Endothelial cell of umbilical vein (primary cell): ENCODE results near the gene TOR1B.

Experiments
- CTCF ChIP-seq, 2 donors: IDR thresholded peaks; 1 replicate in 1 of 2; 2 replicates in 1 of 2; pipeline ENCODE4 v1.5.1; 2011; ENCODE audit warnings: low read length in 2 of 2, mild to moderate bottlenecking in 2 of 2, moderate library complexity in 2 of 2, control low read depth in 1 of 2, inconsistent platforms in 1 of 2, low read depth in 1 of 2; ENCODE audit not compliant: insufficient read depth in 1 of 2; ENCODE audit errors: extremely low read depth in 1 of 2
- EZH2 ChIP-seq: IDR thresholded peaks from 2 replicates; pipeline ENCODE4 v1.6.1; 2012; ENCODE audit warnings: borderline replicate concordance, low read depth, mild to moderate bottlenecking, moderate library complexity, low read length, inconsistent platforms; ENCODE audit not compliant: severe bottlenecking
- FOS ChIP-seq: IDR thresholded peaks from 2 replicates; pipeline ENCODE4 v1.6.1; 2011; ENCODE audit warnings: mild to moderate bottlenecking, low read length, moderate library complexity, borderline replicate concordance; ENCODE audit not compliant: insufficient read depth
- JUN ChIP-seq: IDR thresholded peaks from 2 replicates; pipeline ENCODE4 v1.6.1; 2011; ENCODE audit warnings: borderline replicate concordance, low read depth; ENCODE audit not compliant: insufficient read length, insufficient read depth
- MAX ChIP-seq: IDR thresholded peaks from 2 replicates; pipeline ENCODE4 v1.6.1; 2011; ENCODE audit not compliant: insufficient read depth, insufficient read length
- POLR2A ChIP-seq: IDR thresholded peaks from 2 replicates; pipeline ENCODE4 v1.6.1; 2012; ENCODE audit warnings: low read depth, mild to moderate bottlenecking, control low read depth, low read length
- POLR2AphosphoS5 ChIP-seq: IDR thresholded peaks from 2 replicates; pipeline ENCODE4 v1.6.1; 2012; ENCODE audit warnings: low read depth, mild to moderate bottlenecking, control low read depth, low read length, moderate library complexity; ENCODE audit not compliant: insufficient read depth

- TF ChIP-seq CTCF (IDR thresholded peaks at IDR 0.05; ENCODE audit: extremely low read depth in 1 of 2, insufficient read depth in 1 of 2, low read depth in 1 of 2, low read length in 2 of 2) (no peak), EZH2 (no peak), MAX (no peak), POLR2AphosphoS5 (no peak), POLR2A (no peak), FOS (no peak), JUN (no peak)
These were observed 43.7 kb upstream of the TOR1B start for GRCh38 chr9:129759319-129759718.
